Amygdala (tissue), 56 donors: Measurements from ENCODE around the gene CR1.
"Not testable (repeated sequence)": the region's sequence is repeated elsewhere in the genome, so short reads cannot be mapped to it uniquely, and the experiment has no call there.

ENCODE experiments used
- DNase-seq, 56 donors: peaks; one replicate each; lab custom pipeline; 2025; lab: John Stamatoyannopoulos, UW

CR1 gene

GRCh38 chr1:207495801-207496792, at the start of gene CR1:
Gene CR1 (plus strand): TSS chr1:207496157. CDS start chr1:207496268, 111 bp downstream.
- peak in 3 of 56 donors; percentile 7 to 9 (median 8) for DNase-seq

- no peak for DNase-seq
Observed at GRCh38 chr1:207453710-207454045, 42.3 kb upstream of the CR1 start.

- DNase-seq = peak in 12 of 56 donors; percentile 1 to 49 (median 8)
Observed at GRCh38 chr1:207454046-207454964, 41.7 kb upstream of the CR1 start, which contains the start of gene CR2. Gene CR2 (plus strand): TSS chr1:207454328. CDS start chr1:207454419, 91 bp downstream.

GRCh38 chr1:207455183-207455754, 40.7 kb upstream of the CR1 start:
- no peak for DNase-seq

GRCh38 chr1:207458414-207458813, 37.5 kb upstream of the CR1 start:
- DNase-seq = no peak

GRCh38 chr1:207459008-207459407, 36.9 kb upstream of the CR1 start:
- DNase-seq = no peak

- no peak for DNase-seq
Observed at GRCh38 chr1:207461649-207462048, 34.3 kb upstream of the CR1 start.

- no peak for DNase-seq
Observed at GRCh38 chr1:207462535-207462934, 33.4 kb upstream of the CR1 start.

GRCh38 chr1:207463021-207463420, 32.9 kb upstream of the CR1 start:
- DNase-seq = no peak

- no peak for DNase-seq
Observed at GRCh38 chr1:207463571-207463970, 32.4 kb upstream of the CR1 start.

GRCh38 chr1:207470927-207471326, 25.0 kb upstream of the CR1 start:
- no peak for DNase-seq

GRCh38 chr1:207474210-207474609, 21.7 kb upstream of the CR1 start:
- no peak for DNase-seq

- no peak for DNase-seq
Observed at GRCh38 chr1:207486198-207486597, 9.8 kb upstream of the CR1 start.

GRCh38 chr1:207487636-207488035, 8.3 kb upstream of the CR1 start:
- no peak for DNase-seq

- no peak for DNase-seq
Observed at GRCh38 chr1:207493212-207493611, 2.7 kb upstream of the CR1 start.

- no peak for DNase-seq
Observed at GRCh38 chr1:207494171-207494570, 1.8 kb upstream of the CR1 start.

GRCh38 chr1:207495281-207495680, 676 bp upstream of the CR1 start:
- not testable (repeated sequence) for DNase-seq

GRCh38 chr1:207497941-207498340, 2.0 kb downstream of the CR1 start:
- no peak for DNase-seq

GRCh38 chr1:207499573-207499972, 3.6 kb downstream of the CR1 start:
- DNase-seq = peak in 45 of 56 donors; percentile 0 to 90 (median 42)

GRCh38 chr1:207500306-207500705, 4.3 kb downstream of the CR1 start:
- DNase-seq = no peak

GRCh38 chr1:207501071-207501470, 5.1 kb downstream of the CR1 start:
- no peak for DNase-seq
